ENCODE measurements around the gene ABCC3.

GRCh38 chr17:50666316-50666715 lies 31.6 kb downstream of the ABCC3 start:
- TF ChIP-seq CTCF (IDR thresholded peaks at IDR 0.05): no peak
- TF ChIP-seq POLR2A (IDR thresholded peaks at IDR 0.05): no peak
